ENCODE results near the gene RTEL1. TPM values are rescaled to one million over a fixed set of nuclear protein-coding genes. Genes with fewer than 3 reads are reported as not detected.
A peak's percentile ranks its signal among the peaks of the same experiment; 100 is the strongest.

RTEL1 gene
- total and polyA plus RNA-seq, 9 of the 15 experiments (the other 6 are each of a cell fraction or from before 2014, with no cell fraction given) = 0.36 to 61.0 (median 17.9) TPM

- no peak for TF ChIP-seq ZFP36 (IDR thresholded peaks at IDR 0.05; ENCODE audit: low read depth, low read length, partially characterized antibody)
- TF ChIP-seq ARID2 (IDR thresholded peaks at IDR 0.05) = no peak
- TF ChIP-seq ZBTB49 (CRISPR knock-in tag; IDR thresholded peaks at IDR 0.05; ENCODE audit: borderline replicate concordance) = 0 out of 2 replicates have a peak, but pooled peaks have one; percentile 64
- no peak for TF ChIP-seq DNMT1 (IDR thresholded peaks at IDR 0.05)
- TF ChIP-seq TFE3 (CRISPR knock-in tag; IDR thresholded peaks at IDR 0.05) = no peak
- peak; percentile 78 for TF ChIP-seq FIP1L1 (IDR thresholded peaks at IDR 0.05; ENCODE audit: low read depth, low read length, poor library complexity, severe bottlenecking)
- TF ChIP-seq MAZ (CRISPR knock-in tag; conservative IDR thresholded peaks at IDR 0.05 in 1 of 2, IDR thresholded peaks at IDR 0.05 in 1 of 2) = peak; percentile 85 to 97
- peak; percentile 69; the same call in 1 of the 2 replicates for TF ChIP-seq NR2C2 (CRISPR knock-in tag; IDR thresholded peaks at IDR 0.05)
- no peak for TF ChIP-seq NR2C2 (tag; IDR thresholded peaks at IDR 0.05)
- TF ChIP-seq ZNF165 (CRISPR knock-in tag; IDR thresholded peaks at IDR 0.05; ENCODE audit: borderline replicate concordance) = no peak
- no peak for TF ChIP-seq ZBTB34 (CRISPR knock-in tag; IDR thresholded peaks at IDR 0.05)
- TF ChIP-seq SMAD4 (CRISPR knock-in tag; conservative IDR thresholded peaks at IDR 0.05) = peak; percentile 82
- peak; percentile 16 for TF ChIP-seq NEUROD1 (IDR thresholded peaks at IDR 0.05; ENCODE audit: borderline replicate concordance, low read depth, low read length, partially characterized antibody)
- TF ChIP-seq ZNF449 (CRISPR knock-in tag; IDR thresholded peaks at IDR 0.05) = no peak
- TF ChIP-seq MBD2 (IDR thresholded peaks at IDR 0.05; ENCODE audit: borderline replicate concordance, low read depth) = peak; percentile 50; the same call in 1 of the 2 replicates
These were observed 4.8 kb upstream of the RTEL1 start, which contains the start of gene STMN3 (continued) for GRCh38 chr20:63653041-63653973.
